GM06990 (cell line): ENCODE results near the gene NIM1K.

Experiments used
- DNase-seq: peaks from one replicate; pipeline ENCODE4 v3.0.0-alpha.2; 2011; ENCODE audit not compliant: insufficient read length; ENCODE audit errors: extremely low read depth
- H3K27me3 ChIP-seq: replicated peaks from 2 replicates; pipeline ENCODE4 v1.6.0; 2011; ENCODE audit warnings: low read length; ENCODE audit not compliant: control insufficient read depth, insufficient read depth
- H3K36me3 ChIP-seq: 2 replicates; pipeline ENCODE4 v1.5.1; 2011; ENCODE audit warnings: low read length; ENCODE audit not compliant: control insufficient read depth, insufficient read depth
- H3K4me3 ChIP-seq: replicated peaks from 2 replicates; pipeline ENCODE4 v1.5.1; 2011; ENCODE audit warnings: low read depth, mild to moderate bottlenecking, control low read depth, low read length
- CTCF ChIP-seq: IDR thresholded peaks from 2 replicates; pipeline ENCODE4 v1.5.1; 2011; ENCODE audit warnings: low read length, control low read depth, mild to moderate bottlenecking, inconsistent platforms; ENCODE audit not compliant: insufficient read depth, poor library complexity, severe bottlenecking

The NIM1K gene

GRCh38 chr5:43208658-43209057 lies 16.6 kb downstream of the NIM1K start:
- no peak for DNase-seq
- TF ChIP-seq CTCF, result no peak
- H3K4me3 ChIP-seq, result no peak overlapping the region
- H3K36me3 ChIP-seq, result no peaks in the 10 kb centered on the region
- no peaks in the 10 kb centered on the region for H3K27me3 ChIP-seq

GRCh38 chr5:43209060-43209459 lies 17.0 kb downstream of the NIM1K start:
- H3K4me3 ChIP-seq, result no peak overlapping the region
- DNase-seq, result no peak
- TF ChIP-seq CTCF, result no peak
- H3K27me3 ChIP-seq, result no peaks in the 10 kb centered on the region
- no peaks in the 10 kb centered on the region for H3K36me3 ChIP-seq

GRCh38 chr5:43209833-43210232 lies 17.8 kb downstream of the NIM1K start:
- H3K27me3 ChIP-seq, result no peaks in the 10 kb centered on the region
- H3K4me3 ChIP-seq, result no peak overlapping the region
- TF ChIP-seq CTCF, result no peak
- H3K36me3 ChIP-seq, result no peaks in the 10 kb centered on the region
- DNase-seq, result no peak

- H3K4me3 ChIP-seq, result no peak overlapping the region
- no peaks in the 10 kb centered on the region for H3K36me3 ChIP-seq
- TF ChIP-seq CTCF, result no peak
- no peak for DNase-seq
- no peaks in the 10 kb centered on the region for H3K27me3 ChIP-seq
Observed at GRCh38 chr5:43210570-43210969, 18.5 kb downstream of the NIM1K start.

- no peak for TF ChIP-seq CTCF
- DNase-seq, result no peak
- no peaks in the 10 kb centered on the region for H3K36me3 ChIP-seq
- no peaks in the 10 kb centered on the region for H3K27me3 ChIP-seq
- H3K4me3 ChIP-seq, result no peak overlapping the region
Observed at GRCh38 chr5:43213951-43214350, 21.9 kb downstream of the NIM1K start.

- TF ChIP-seq CTCF, result no peak
- no peak overlapping the region for H3K4me3 ChIP-seq
- DNase-seq, result no peak
- H3K27me3 ChIP-seq, result no peaks in the 10 kb centered on the region
- no peaks in the 10 kb centered on the region for H3K36me3 ChIP-seq
Observed at GRCh38 chr5:43215073-43215631, 23.1 kb downstream of the NIM1K start.
